ENCODE measurements around the gene EVI5.

The EVI5 gene

GRCh38 chr1:92473781-92474495 is 311.0 kb downstream of the EVI5 start:
- POLR2A ChIA-PET = interaction anchor here (0.8 to 1.4 kb wide), 4 partner anchors 10 to 356 kb away, joined by 3 to 9 read pairs (median 4); partner anchors contain the start of gene GFI1
- CTCF ChIA-PET = interaction anchor here (1.0 kb wide), 1 partner anchor 11 kb away, joined by 5 read pairs; no protein-coding TSS in a partner anchor
- no peak for TF ChIP-seq ZNF384 (IDR thresholded peaks at IDR 0.05)
- TF ChIP-seq FOXM1 (IDR thresholded peaks at IDR 0.05; ENCODE audit: borderline replicate concordance) = no peak
- no peak for TF ChIP-seq HDGF (IDR thresholded peaks at IDR 0.05; ENCODE audit: borderline replicate concordance)
- no peak for TF ChIP-seq BHLHE40 (IDR thresholded peaks at IDR 0.05; ENCODE audit: borderline replicate concordance)
- no peak for TF ChIP-seq LEF1 (IDR thresholded peaks at IDR 0.05; ENCODE audit: borderline replicate concordance)
- TF ChIP-seq PKNOX1 (IDR thresholded peaks at IDR 0.05) = no peak
- DNase-seq (ENCODE audit: extremely low spot score) = no peak

DNA sequence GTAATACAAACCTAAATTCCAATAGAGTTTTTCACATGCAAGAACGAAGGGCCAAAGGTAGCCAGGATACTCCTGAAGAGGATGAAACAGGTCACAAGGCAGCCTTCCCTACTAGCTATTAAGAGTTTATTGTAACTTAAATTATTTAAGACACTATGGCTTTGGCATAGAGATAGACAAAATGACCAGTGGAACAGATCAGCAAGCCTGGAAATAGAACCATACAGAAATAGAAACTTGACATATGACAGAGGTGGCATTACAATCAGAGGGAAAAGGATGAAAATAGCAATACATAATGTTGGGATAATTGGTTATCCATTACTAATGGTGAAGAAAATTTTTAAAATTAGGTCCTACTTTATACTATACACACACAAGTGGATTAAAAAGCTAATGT is 314.7 kb downstream of the EVI5 start:
- TF ChIP-seq LEF1 (IDR thresholded peaks at IDR 0.05; ENCODE audit: borderline replicate concordance) (no peak), CTBP1 (IDR thresholded peaks at IDR 0.05; ENCODE audit: borderline replicate concordance) (no peak), ZNF384 (IDR thresholded peaks at IDR 0.05) (no peak), FOXM1 (IDR thresholded peaks at IDR 0.05; ENCODE audit: borderline replicate concordance) (no peak)
- no peak for DNase-seq (ENCODE audit: extremely low spot score)
- POLR2A ChIA-PET = no interaction called here
- CTCF ChIA-PET = no interaction called here

DNA sequence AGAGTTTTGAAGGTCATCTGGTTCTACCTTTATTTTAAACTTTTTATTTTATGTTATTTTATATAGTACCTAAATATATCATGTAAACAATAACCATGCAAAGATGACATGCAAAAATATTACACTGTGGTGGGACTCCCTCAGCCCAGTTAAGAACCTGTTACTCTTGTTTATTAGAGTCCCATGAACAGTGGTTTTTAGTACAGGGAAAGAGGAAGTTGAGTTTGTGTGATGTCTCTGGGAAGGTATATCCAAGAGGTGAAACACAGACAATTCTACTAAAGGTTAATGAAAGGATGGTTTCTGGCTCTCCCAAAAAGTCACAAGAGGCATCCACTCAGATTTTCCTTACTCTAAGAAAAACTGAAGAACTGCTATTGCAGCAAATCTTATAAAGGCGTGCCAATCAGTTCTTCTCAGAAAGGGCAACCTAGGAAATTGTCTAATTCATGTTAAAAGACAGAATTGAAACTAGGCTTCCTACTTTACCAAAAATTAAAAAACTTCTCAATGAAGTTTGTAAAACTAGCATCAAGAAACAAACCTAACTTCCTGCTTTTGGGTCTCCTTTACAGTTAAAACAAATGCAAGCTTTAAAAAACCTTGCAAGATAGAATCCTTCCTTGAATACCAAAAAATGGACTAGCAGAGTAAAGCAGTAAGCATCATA is 318.1 kb downstream of the EVI5 start:
- CTCF ChIA-PET = no interaction called here
- DNase-seq (ENCODE audit: extremely low spot score) = no peak
- TF ChIP-seq BHLHE40 (IDR thresholded peaks at IDR 0.05; ENCODE audit: borderline replicate concordance) (no peak), SUZ12 (IDR thresholded peaks at IDR 0.05) (no peak), LEF1 (IDR thresholded peaks at IDR 0.05; ENCODE audit: borderline replicate concordance) (no peak), SP1 (IDR thresholded peaks at IDR 0.05) (no peak), ELF4 (IDR thresholded peaks at IDR 0.05) (no peak), FOXM1 (IDR thresholded peaks at IDR 0.05; ENCODE audit: borderline replicate concordance) (no peak), FOXK2 (IDR thresholded peaks at IDR 0.05) (no peak), HDGF (IDR thresholded peaks at IDR 0.05; ENCODE audit: borderline replicate concordance) (no peak), ARNT (IDR thresholded peaks at IDR 0.05) (no peak), CTBP1 (IDR thresholded peaks at IDR 0.05; ENCODE audit: borderline replicate concordance) (no peak), ZNF384 (IDR thresholded peaks at IDR 0.05) (no peak), TARDBP (IDR thresholded peaks at IDR 0.05) (no peak), L3MBTL2 (conservative IDR thresholded peaks at IDR 0.05) (no peak)
- POLR2A ChIA-PET = no interaction called here

DNA sequence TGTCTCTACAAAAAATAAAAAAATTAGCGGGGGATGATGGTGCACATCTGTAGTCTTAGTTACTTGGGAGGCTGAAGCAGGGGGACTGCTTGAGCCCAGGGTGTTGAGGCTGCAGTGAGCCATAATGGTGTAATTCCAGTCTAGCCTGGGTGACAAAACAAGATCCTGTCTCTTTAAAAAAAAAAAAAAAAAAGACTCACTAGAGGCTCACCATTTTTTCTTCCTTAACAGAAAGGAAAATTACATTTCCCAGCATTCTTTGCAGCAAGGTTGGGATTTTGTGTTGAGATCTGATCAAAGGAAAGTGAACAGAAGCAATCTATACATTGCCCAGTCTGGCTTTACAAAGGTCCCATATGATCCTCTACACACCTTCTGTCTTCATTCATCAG is 319.7 kb downstream of the EVI5 start:
- CTCF ChIA-PET = no interaction called here
- TF ChIP-seq HDGF (IDR thresholded peaks at IDR 0.05; ENCODE audit: borderline replicate concordance) = no peak
- TF ChIP-seq ARNT (IDR thresholded peaks at IDR 0.05) = no peak
- peak; percentile 53 for TF ChIP-seq ZNF384 (IDR thresholded peaks at IDR 0.05)
- no peak for TF ChIP-seq ELF4 (IDR thresholded peaks at IDR 0.05)
- TF ChIP-seq FOXA1 (IDR thresholded peaks at IDR 0.05) = no peak
- no peak for DNase-seq (ENCODE audit: extremely low spot score)
- POLR2A ChIA-PET = no interaction called here

GRCh38 chr1:92464588-92465255 is 320.2 kb downstream of the EVI5 start:
- CTCF ChIA-PET = no interaction called here
- DNase-seq (ENCODE audit: extremely low spot score) = no peak
- POLR2A ChIA-PET = no interaction called here
- TF ChIP-seq BHLHE40 (IDR thresholded peaks at IDR 0.05; ENCODE audit: borderline replicate concordance) (no peak), NFRKB (IDR thresholded peaks at IDR 0.05) (no peak), HDGF (IDR thresholded peaks at IDR 0.05; ENCODE audit: borderline replicate concordance) (no peak), ZNF384 (IDR thresholded peaks at IDR 0.05) (no peak), TARDBP (IDR thresholded peaks at IDR 0.05) (no peak), LEF1 (IDR thresholded peaks at IDR 0.05; ENCODE audit: borderline replicate concordance) (no peak), FOXA1 (IDR thresholded peaks at IDR 0.05) (no peak), FOXM1 (IDR thresholded peaks at IDR 0.05; ENCODE audit: borderline replicate concordance) (no peak), SP1 (IDR thresholded peaks at IDR 0.05) (no peak), FOXK2 (IDR thresholded peaks at IDR 0.05) (no peak), PKNOX1 (IDR thresholded peaks at IDR 0.05) (no peak), CTBP1 (IDR thresholded peaks at IDR 0.05; ENCODE audit: borderline replicate concordance) (no peak), SUZ12 (IDR thresholded peaks at IDR 0.05) (no peak), ARNT (IDR thresholded peaks at IDR 0.05) (no peak), L3MBTL2 (conservative IDR thresholded peaks at IDR 0.05) (no peak)

- ChIA-PET CTCF (no interaction called here), POLR2A (no interaction called here)
- DNase-seq (ENCODE audit: extremely low spot score) = no peak
- TF ChIP-seq CTBP1 (IDR thresholded peaks at IDR 0.05; ENCODE audit: borderline replicate concordance) = no peak
- no peak for TF ChIP-seq ELF4 (IDR thresholded peaks at IDR 0.05)
- TF ChIP-seq SP1 (IDR thresholded peaks at IDR 0.05) = no peak
- no peak for TF ChIP-seq FOXK2 (IDR thresholded peaks at IDR 0.05)
- TF ChIP-seq FOXM1 (IDR thresholded peaks at IDR 0.05; ENCODE audit: borderline replicate concordance) = no peak
- TF ChIP-seq L3MBTL2 (conservative IDR thresholded peaks at IDR 0.05) = no peak
- no peak for TF ChIP-seq NFRKB (IDR thresholded peaks at IDR 0.05)
- TF ChIP-seq LEF1 (IDR thresholded peaks at IDR 0.05; ENCODE audit: borderline replicate concordance) = no peak
- no peak for TF ChIP-seq PKNOX1 (IDR thresholded peaks at IDR 0.05)
- TF ChIP-seq ARNT (IDR thresholded peaks at IDR 0.05) = no peak
- TF ChIP-seq SUZ12 (IDR thresholded peaks at IDR 0.05) = no peak
- no peak for TF ChIP-seq FOXA1 (IDR thresholded peaks at IDR 0.05)
- TF ChIP-seq HDGF (IDR thresholded peaks at IDR 0.05; ENCODE audit: borderline replicate concordance) = no peak
These were observed 323.4 kb downstream of the EVI5 start for GRCh38 chr1:92461364-92462097.

All from HEK293T (cell line).